Endometrium (tissue), 2 donors: ENCODE results near the gene MED16.

Experiments used
- FAIRE-seq: peaks from 2 replicates; lab custom pipeline; 2012; peaks lifted over from hg19 to GRCh38; lab: Jason Lieb, UNC
- donor health status: control.
- donor health status: control.

Gene MED16

DNA sequence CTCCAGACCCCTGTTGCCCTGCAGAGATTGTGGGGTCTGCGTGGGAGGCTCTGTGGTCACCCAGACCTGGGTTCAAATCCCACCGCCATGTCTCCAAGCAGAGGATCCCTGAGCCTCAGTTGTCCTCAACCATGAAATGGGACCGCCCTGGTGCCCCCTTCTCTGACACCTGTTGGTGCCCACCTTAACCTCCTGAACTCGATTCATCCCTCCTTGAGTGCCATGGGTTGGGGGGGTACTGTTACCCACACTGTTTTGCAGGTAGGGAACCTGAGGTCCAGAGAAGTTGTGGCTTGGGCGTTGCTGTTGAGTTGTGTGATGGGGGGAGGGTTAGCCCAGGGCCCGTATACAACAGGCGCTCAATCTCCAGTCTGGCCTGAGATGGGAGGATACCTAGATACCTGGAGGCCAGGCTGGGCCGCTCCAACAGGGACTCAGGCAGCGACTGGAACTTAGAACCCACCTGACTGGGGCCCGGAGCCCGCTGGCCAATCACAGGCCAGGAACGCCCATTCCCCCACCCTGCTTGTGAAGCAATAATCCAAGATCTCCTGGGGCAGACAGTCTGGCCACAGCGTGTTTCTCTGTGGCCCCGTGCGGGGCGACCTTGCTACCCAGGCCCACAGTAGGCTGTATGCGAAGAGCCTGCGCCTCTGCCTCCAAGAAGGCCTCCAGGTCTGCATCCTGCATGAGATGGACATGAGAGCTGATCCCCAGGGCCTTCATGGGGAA is 35.6 kb upstream of the MED16 start:
- FAIRE-seq: no peak

- no peak for FAIRE-seq
Observed at GRCh38 chr19:927780-928401, 34.9 kb upstream of the MED16 start.

DNA sequence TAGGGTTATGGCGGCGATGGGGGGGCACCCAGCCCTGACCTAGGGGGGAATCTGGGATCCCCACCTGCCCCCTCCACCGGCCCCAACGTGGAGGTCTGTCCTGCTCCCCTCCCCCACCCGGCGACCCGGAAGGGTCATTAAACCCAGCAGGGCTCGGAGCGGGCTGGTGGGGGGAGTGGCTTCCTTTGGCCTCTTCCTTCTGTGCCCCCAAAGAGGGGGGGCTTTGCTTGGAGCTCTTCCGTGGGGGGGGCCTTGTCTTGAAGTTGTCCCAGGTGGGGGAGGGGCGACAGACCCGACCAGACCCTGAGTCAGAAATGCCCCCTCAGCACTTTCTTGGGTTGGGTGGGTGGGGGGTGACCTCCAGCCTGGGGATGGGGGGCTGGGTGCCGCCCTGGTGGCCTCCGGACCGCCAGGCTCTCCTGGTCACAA is 34.4 kb upstream of the MED16 start:
- no peak for FAIRE-seq

- FAIRE-seq: no peak
Observed at GRCh38 chr19:926589-927350, 33.8 kb upstream of the MED16 start.

GRCh38 chr19:926323-926588 is 33.3 kb upstream of the MED16 start:
- FAIRE-seq: no peak

- no peak for FAIRE-seq
Observed at GRCh38 chr19:925526-926322, 32.7 kb upstream of the MED16 start, which contains the start of gene ARID3A. Gene ARID3A (plus strand): TSS chr19:926035. CDS start chr19:929529, 3,494 bp downstream.

GRCh38 chr19:925087-925525 is 32.1 kb upstream of the MED16 start:
- no peak for FAIRE-seq

DNA sequence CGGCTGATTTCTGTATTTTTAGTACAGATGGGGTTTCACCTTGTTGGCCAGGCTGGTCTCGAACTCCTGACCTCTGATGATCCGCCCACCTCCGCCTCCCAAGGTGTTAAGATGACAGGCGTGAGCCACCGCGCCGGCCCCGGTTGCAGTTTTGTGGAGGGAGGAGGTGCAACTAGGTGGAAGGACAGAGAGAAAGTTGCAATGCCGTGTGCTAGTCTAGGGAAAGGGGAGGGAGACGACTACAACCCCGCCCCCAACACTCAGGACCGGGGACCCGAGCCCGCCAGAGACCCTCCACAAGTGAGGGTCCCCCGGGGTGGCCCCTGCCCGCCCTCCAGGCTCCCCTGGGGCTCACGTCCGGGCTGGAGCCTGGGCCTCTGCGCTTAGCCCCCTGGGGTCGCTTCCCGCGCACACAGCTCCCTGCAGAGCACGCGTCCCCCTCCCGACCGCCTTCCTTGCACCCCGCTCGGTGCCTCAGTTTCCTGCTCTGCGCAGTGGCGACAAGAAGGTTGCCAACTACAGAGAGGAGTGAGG is 31.6 kb upstream of the MED16 start:
- no peak for FAIRE-seq

- no peak for FAIRE-seq
Observed at GRCh38 chr19:920051-920864, 27.3 kb upstream of the MED16 start.

- no peak for FAIRE-seq
Observed at GRCh38 chr19:919199-920050, 26.4 kb upstream of the MED16 start.

- FAIRE-seq: no peak
Observed at GRCh38 chr19:918481-919198, 25.7 kb upstream of the MED16 start.

DNA sequence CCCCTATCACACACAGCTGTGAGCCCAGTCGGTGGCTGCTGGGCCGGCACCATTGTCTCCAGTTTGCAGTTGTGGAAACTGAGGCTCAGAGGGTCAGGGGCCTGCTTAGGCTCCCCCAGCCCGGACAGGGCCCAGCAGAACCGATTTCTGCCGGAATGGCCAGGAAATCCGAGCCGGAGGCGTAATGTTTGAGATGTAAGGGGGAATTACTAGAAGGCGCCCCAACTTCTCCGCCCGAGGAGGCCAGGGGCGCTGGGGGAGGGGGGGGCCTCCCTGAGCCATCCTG is 25.1 kb upstream of the MED16 start:
- FAIRE-seq: no peak

- FAIRE-seq: no peak
Observed at GRCh38 chr19:917323-918151, 24.6 kb upstream of the MED16 start, which contains the start of gene KISS1R. Gene KISS1R (plus strand): TSS chr19:917333. CDS start chr19:917503, 170 bp downstream.

DNA sequence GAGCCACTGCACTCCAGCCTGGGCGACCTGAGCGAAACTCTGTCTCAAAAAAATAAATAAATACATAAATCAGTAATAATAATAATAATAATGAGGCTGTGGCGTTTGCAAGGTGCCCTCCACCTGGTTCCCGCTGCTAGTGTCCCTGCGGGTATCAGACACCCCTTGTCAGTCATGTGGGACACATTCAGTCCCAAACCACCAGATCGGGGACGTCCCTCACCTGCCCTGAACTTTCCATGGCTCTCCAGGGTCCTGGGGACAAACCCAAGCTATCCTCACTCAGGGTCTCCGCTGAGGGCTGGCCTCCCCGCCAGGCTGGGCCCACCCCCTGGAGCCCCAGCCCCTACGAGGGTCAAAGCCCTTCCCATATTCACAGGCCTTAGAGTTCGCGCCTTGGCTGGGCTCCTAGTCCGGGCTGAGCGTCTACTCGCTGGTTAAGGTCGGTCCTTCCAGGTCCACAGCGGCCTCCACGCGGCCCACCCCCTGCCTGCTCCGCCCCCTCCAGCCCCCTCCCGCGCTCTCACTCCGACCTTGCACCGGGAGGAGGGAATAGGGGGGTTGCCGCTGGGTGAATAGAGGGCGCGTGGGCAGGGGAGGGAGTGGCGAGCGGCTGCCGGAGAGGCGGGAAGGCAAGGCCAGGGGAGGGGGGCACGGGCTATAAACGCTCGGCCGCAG is 23.8 kb upstream of the MED16 start:
- no peak for FAIRE-seq

GRCh38 chr19:913080-913748 is 20.2 kb upstream of the MED16 start, which contains the start of gene R3HDM4:
Gene R3HDM4 (minus strand): TSS chr19:913219. CDS start chr19:913157, 62 bp downstream.
- no peak for FAIRE-seq

- no peak for FAIRE-seq
Observed at GRCh38 chr19:912181-913079, 19.4 kb upstream of the MED16 start.
